M059J (cell line): ENCODE results near the gene RPRD1B. TPM values are rescaled to one million over a fixed set of nuclear protein-coding genes. Genes with fewer than 3 reads are reported as not detected.

Source experiments
- DNase-seq: peaks from one replicate; pipeline ENCODE4 v3.0.0-alpha.2; 2012; ENCODE audit warnings: low read depth
- total RNA-seq: library from RNA; depleted of rRNA; stranded (reverse); fragments of >200 nt; shearing (Covaris generic); gene quantifications from 2 replicates; pipeline ENCODE4 v1.2.3, GENCODE V29; 2014

The RPRD1B gene
- total RNA-seq, 1 experiment from 2014 or later = 35.5 TPM

DNA sequence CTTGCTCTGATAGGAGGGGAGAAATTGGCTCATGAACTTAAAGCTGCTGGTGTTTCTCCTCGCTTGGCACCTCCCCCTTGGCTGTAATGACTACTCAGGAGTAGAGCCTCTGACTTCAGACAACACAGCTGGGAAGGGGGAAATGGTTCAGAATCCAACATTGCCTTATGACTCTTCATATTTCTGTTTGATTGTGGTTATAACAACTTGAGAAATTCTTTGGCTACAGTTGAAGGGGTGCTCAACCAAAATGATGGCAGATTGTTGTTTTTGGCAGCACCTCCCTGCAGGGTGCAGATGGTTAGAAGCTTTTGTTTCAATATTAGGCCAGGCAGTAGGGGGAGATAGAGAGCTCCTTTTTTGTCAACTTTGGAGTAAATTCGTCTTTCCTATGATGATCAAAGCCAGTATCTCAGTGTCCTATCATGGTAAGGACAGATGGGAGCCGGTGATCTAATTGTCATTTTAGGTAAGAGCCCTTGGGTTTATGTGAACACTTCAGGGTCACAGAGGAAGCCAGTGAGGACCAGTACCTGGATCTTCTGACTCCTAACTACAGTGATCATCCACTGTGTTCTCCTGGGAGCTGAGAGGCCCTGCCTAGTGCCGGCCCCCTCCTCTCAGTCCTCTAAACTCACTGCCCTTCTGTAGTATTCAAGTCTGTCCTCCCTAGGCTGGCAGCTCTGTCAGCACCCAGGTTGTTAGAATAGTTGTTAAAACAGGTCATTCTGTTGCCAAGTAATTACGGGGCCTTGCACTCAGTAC is 39.9 kb downstream of the RPRD1B start:
- DNase-seq = peak; percentile 93

- DNase-seq = no peak
These were observed 41.8 kb downstream of the RPRD1B start for GRCh38 chr20:38075161-38075998.

DNA sequence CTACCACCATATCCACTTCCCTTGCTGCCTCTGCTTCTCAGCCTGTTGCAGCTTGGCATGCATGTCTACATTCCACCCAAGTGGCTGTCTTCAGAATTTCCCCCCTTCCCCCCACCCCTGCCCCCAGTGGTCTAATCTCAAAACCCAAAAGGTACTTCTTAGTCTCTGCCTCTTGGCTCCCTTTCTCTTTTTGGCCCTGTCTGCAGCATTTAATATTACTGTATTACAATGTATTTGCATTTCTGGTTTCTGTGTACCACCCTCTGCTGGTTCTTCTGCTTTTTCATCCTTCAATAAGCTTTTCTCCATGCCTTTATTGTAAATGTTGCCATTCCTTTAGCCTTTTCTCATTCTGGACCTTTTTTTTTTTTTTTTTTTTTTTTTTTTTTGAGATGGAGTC is 43.0 kb downstream of the RPRD1B start:
- DNase-seq = no peak

DNA sequence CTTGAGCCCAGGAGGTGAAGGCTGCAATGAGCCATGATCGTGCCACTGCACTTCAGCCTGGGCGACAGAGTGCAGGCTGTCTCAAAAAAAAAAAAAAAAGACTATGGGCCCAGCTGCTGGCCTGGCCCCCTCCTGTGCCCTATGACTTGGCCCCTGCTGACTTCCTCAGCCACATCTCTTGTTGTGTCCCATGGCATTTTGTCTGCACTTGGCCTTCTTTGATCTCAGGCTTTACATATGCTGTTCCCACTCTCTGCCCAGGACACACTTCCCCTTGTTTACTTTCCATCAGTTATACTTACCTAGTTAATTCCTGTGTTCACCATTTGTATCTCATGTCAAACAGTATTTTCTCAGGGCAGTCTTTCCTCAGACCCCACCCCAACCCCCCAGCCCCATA is 44.5 kb downstream of the RPRD1B start:
- no peak for DNase-seq

DNA sequence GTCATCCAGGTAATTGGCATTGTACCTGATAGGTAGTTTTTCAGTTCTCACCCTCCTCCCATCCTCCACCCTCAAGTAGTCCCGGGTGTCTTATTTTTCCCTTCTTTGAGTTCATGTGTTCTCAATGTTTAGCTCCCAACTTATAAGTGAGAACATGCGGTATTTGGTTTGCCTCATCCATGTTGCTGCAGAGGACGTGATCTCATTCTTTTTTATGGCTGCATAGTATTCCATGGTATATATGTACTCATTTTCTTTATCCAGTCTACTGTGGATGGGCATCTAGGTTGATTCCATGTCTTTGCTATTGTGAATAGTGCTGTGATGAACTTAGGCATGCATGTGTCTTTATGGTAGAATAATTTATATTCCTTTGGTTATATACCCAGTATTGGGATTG is 45.8 kb downstream of the RPRD1B start:
- no peak for DNase-seq

- DNase-seq = no peak
These were observed 48.0 kb downstream of the RPRD1B start for GRCh38 chr20:38081575-38081974.

- no peak for DNase-seq
These were observed 49.3 kb downstream of the RPRD1B start for GRCh38 chr20:38082894-38083293.

DNA sequence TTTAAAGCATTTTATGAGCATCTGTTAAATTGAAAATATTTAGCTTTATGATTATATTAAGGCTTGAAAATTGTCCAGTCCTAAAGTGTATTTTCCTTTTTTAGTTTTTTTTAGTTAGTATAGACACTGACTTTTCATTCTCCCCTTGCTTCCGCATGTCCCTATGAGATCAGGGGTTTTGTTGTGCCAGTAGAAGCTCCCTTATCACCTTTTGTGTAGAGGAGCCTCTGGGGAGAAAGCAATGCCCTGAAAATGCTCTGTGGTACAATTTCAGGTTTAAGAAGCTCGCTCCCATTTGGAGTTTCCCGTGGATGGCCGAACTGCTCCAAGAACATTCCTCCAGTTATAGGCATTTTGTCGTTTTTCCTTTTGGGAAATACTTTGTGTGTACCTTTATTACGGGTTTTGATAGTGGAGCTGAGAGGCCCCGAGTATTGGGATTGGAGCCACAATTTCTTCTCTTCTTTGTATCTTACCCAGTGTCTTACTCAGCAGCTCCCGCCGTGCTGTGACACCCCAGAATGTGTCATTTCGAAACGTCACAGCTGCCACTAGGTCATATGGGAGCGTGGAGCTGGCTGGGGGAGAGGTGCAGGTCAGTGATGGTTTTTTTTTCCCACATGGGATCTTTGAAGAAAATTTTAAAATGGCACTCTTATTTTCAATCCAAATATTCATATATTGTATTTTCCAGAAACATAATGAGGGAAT is 49.9 kb downstream of the RPRD1B start:
- DNase-seq = peak; percentile 49

- DNase-seq = peak; percentile 94
These were observed 50.9 kb downstream of the RPRD1B start for GRCh38 chr20:38084425-38084951.

GRCh38 chr20:38085026-38085425 is 51.5 kb downstream of the RPRD1B start:
- DNase-seq = no peak

DNA sequence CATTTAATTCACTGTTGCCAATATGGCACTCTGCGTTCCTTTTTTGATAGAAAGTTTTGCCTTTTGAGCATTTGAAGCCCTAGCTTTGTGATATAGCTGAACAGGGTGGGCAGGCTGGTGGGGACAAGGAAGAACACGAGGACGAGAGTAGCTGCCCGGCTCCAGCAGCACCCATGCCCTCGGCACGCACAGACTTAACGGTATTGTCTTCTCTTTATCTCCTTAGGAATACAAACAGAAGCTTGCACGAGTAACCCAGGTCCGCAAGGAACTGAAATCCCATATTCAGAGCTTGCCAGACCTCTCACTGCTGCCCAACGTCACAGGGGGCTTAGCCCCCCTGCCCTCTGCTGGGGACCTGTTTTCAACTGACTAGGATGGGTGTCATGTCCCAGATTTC is 56.0 kb downstream of the RPRD1B start:
- no peak for DNase-seq

DNA sequence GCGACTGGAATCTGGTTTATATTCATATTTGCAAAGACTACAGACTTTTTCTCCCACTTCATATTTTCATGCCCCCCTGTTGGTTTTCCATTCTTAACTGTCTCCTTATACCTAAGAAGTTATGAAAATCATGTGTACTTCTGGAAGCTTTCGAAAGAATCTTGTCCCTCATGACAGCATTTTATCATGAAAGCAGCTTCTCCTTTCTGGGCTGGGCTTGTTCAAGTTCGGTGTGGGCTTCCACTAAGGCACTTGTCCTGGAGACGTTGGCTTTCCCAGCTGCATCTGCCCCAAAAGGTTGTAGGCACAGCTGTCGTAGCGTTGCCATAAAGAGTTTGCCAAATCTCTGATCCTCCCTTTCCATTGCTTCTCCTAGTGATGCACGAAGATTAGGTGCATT is 56.5 kb downstream of the RPRD1B start:
- no peak for DNase-seq

GRCh38 chr20:38091441-38092216 is 58.1 kb downstream of the RPRD1B start:
- DNase-seq = no peak

GRCh38 chr20:38092260-38092857 is 58.8 kb downstream of the RPRD1B start:
- no peak for DNase-seq

- DNase-seq = peak; percentile 31
These were observed 59.4 kb downstream of the RPRD1B start for GRCh38 chr20:38092915-38093314.

DNA sequence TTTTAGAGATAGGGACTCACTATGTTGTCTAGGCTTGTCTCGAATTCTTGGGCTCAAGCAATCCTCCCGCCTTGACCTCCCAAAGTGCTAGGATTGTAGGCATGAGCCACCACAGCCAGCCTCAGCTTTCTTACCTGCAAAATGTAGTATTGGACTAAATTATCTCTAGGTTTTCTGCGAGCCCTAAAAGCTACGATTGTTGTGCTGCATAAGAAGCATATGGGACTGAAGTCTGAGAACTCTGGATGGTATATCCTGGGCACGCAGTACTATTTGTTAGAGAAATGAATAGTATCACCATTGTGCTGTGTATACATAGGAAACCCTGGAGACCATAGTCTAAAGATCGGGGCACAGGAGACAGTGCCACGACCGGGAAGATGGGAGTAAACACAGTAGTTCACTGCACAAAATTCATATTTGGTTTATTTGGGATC is 60.1 kb downstream of the RPRD1B start:
- DNase-seq = no peak

- DNase-seq = peak; percentile 94
These were observed 60.9 kb downstream of the RPRD1B start for GRCh38 chr20:38094373-38094891.

DNA sequence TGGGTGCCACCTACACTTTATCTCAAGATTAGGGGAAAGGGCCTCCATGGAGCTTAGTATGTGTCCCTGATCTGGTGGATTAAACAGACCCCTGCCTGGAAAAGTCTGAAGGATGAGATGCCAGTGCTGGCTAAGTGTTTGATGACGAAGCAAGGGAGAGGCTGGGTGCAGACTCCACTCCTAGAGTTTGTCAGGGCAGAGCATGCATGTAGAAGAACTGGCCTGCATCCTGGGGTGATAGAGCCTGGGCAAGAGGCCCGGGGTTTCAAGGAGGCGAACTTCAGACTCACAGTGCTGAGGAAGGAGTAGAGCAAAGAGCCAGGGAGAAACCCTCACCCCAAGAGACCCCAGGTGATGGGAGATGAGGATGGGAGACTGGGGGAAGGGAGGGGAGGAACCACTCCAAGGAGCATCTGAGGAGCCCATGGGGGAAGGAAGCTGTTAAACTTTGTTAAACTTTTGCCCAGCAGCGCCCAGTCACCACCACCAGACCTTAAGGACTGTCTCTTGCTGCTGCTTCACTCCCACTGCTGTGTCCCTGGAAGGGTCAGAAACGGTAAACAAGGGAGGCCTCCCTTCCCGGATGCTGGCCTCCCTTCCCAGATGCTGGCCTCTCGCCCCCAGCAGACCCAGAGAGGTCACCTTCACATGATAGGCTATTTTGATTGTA is 61.6 kb downstream of the RPRD1B start:
- peak; percentile 39 for DNase-seq

DNA sequence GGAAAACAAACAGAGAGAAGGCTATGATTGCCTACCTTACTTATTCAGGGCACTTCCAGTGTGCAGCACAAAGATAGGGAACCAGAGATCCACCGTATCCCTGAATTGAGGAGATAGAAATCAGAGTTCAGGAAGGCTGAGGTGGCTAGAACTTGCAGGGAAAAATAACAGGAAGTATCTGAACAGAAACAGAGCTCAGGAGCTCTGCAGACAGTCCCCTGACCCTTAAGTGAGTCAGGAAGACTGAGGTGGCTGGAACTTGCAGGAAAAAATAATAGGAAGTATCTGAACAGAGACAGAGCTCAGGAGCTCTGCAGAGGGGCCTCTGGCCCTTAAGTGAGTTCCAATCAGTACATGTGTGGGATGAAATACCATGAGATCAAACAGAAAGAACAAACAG is 65.4 kb downstream of the RPRD1B start:
- peak; percentile 64 for DNase-seq

DNA sequence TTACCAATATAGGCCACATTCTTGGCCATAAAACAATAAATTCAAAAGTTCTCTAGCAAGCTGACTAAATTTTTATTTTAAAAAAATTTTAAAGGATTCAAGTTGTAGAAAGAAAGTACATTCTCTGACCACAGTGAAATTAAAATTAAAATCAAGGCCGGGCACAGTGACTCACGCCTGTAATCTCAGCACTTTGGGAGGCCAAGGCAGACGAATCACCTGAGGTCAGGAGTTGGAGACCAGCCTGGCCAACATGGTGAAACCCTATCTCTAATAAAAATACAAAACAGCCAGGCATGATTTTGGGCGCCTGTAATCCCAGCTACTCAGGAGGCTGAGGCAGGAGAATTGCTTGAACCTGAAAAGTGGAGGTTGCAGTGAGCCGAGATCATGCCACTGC is 68.7 kb downstream of the RPRD1B start:
- peak; percentile 79 for DNase-seq
